GM18499 (cell line): ENCODE data around the gene FBLN2.
"Not testable (repeated sequence)": the region's sequence is repeated elsewhere in the genome, so short reads cannot be mapped to it uniquely, and the experiment has no call there.

Experiments used
- ATAC-seq: cut with Tn5 transposase; IDR thresholded peaks from one replicate; pipeline ENCODE4 v1.9.1; 2021; ENCODE audit warnings: moderate number of reproducible peaks; ENCODE audit not compliant: insufficient read depth, unreplicated experiment

FBLN2 gene

GRCh38 chr3:13544951-13545651 is 3.8 kb upstream of the FBLN2 start:
- ATAC-seq: no peak

GRCh38 chr3:13545952-13546454 is 2.9 kb upstream of the FBLN2 start:
- ATAC-seq: no peak

- no peak for ATAC-seq
These were observed 2.2 kb upstream of the FBLN2 start for GRCh38 chr3:13546667-13547171.

GRCh38 chr3:13547591-13548371 is 1.1 kb upstream of the FBLN2 start:
- no peak for ATAC-seq

GRCh38 chr3:13549623-13550422 is 898 bp downstream of the FBLN2 start:
- no peak for ATAC-seq

- no peak for ATAC-seq
These were observed 1.4 kb downstream of the FBLN2 start for GRCh38 chr3:13550423-13550690.

- no peak for ATAC-seq
These were observed 2.0 kb downstream of the FBLN2 start for GRCh38 chr3:13550791-13551360.

- ATAC-seq: no peak
These were observed 4.1 kb downstream of the FBLN2 start for GRCh38 chr3:13552857-13553652.

- no peak for ATAC-seq
These were observed 4.8 kb downstream of the FBLN2 start for GRCh38 chr3:13553686-13554085.

- ATAC-seq: no peak
These were observed 6.8 kb downstream of the FBLN2 start for GRCh38 chr3:13555753-13556152.

- no peak for ATAC-seq
These were observed 7.3 kb downstream of the FBLN2 start for GRCh38 chr3:13556207-13556606.

GRCh38 chr3:13556917-13557316 is 8.0 kb downstream of the FBLN2 start:
- ATAC-seq: no peak

GRCh38 chr3:13557417-13557816 is 8.5 kb downstream of the FBLN2 start:
- no peak for ATAC-seq

- ATAC-seq: no peak
These were observed 9.0 kb downstream of the FBLN2 start for GRCh38 chr3:13557926-13558325.

GRCh38 chr3:13558651-13559050 is 9.7 kb downstream of the FBLN2 start:
- ATAC-seq: no peak

- ATAC-seq: no peak
These were observed 11.0 kb downstream of the FBLN2 start for GRCh38 chr3:13559764-13560525.

GRCh38 chr3:13561376-13561775 is 12.5 kb downstream of the FBLN2 start:
- no peak for ATAC-seq

- ATAC-seq: no peak
These were observed 13.0 kb downstream of the FBLN2 start for GRCh38 chr3:13561967-13562366.

GRCh38 chr3:13562421-13562820 is 13.5 kb downstream of the FBLN2 start:
- ATAC-seq: not testable (repeated sequence)
